HG03457 (cell line): ENCODE measurements around the gene PRKD1.

Experiments
- ATAC-seq: cut with Tn5 transposase; IDR thresholded peaks from one replicate; pipeline ENCODE4 v1.9.1; 2021; ENCODE audit warnings: moderate number of reproducible peaks; ENCODE audit not compliant: unreplicated experiment

The PRKD1 gene

DNA sequence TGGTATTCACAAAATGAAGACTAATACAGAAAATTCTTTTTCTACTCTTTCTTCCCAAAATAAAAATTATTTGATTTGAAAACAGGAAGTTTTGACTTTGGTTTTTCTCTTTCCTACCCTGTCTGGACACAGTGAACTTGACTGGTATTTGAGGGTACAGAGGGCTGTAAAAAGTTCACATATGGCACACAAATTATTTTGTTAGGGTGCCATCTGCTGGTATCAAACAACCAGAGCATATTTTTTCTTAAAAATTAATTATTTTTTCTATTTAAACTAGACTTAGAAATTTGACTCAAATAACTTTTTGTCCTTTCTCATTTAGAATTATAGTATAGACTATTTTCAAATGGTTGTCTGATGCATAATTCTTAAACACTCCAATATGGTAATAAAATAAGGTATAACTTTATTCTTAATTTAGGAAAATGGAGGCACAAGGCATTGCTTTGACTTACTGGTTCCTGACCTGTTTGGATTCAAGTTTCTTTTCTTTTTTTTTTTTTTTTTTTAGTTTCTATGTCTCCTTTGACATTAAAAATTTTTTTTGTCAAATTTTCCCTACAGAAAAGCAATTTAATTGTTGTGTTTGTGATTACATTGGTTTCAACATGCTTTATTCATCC is 390.6 kb downstream of the PRKD1 start:
- no peak for ATAC-seq

DNA sequence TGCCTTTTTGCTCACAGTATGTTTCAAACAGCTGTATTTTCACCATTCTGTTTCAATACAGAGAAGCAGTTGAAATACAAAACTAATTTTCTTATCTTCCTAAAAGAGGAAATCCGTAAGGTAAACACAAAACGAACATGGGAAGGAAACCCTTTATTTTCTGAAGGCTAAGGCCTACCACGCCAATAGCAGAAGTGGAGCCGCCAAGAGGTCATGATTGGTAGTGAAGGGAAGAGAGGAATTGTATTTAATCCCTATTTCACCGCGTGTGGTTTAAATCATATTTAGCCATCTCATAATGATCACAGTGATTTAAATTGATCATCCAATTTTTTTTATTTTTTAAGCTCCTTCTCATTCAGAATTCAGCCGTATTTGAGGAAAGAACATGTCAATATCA is 398.2 kb downstream of the PRKD1 start:
- no peak for ATAC-seq

DNA sequence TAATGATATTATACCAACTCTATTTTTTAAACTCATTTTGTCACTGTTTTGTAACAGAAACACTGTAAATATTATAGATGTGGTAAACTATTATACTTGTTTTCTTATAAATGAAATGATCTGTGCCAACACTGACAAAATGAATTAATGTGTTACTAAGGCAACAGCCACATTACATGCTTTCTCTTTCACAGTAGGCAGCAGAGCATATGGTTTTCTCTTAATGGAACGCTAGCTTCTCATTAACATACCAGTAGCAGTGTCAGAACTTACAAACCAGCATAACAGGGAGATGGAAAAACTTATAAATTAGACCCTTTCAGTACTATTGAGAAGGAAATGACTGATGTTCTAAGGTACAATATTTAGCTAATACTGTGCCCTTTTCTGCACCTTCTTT is 398.8 kb downstream of the PRKD1 start:
- no peak for ATAC-seq

GRCh38 chr14:29527286-29527685 is 400.4 kb downstream of the PRKD1 start:
- ATAC-seq: no peak
